Measurements from ENCODE around the gene SCD.
"Not testable (repeated sequence)": the region's sequence is repeated elsewhere in the genome, so short reads cannot be mapped to it uniquely, and the experiment has no call there.

The SCD gene

GRCh38 chr10:100359529-100360150 is 12.6 kb downstream of the SCD start:
- no peak for DNase-seq (ENCODE audit: insufficient read length, low spot score)
- FAIRE-seq: no peak

GRCh38 chr10:100360234-100360633 is 13.2 kb downstream of the SCD start:
- no peak for DNase-seq (ENCODE audit: insufficient read length, low spot score)
- no peak for FAIRE-seq

GRCh38 chr10:100362570-100363496 is 15.8 kb downstream of the SCD start:
- FAIRE-seq (no peak), DNase-seq (ENCODE audit: insufficient read length, low spot score) (no peak)

GRCh38 chr10:100364175-100364574 is 17.1 kb downstream of the SCD start:
- no peak for FAIRE-seq
- DNase-seq (ENCODE audit: insufficient read length, low spot score): no peak

GRCh38 chr10:100364735-100365391 is 17.8 kb downstream of the SCD start:
- DNase-seq (ENCODE audit: insufficient read length, low spot score): no peak
- no peak for FAIRE-seq

GRCh38 chr10:100368721-100369120 is 21.7 kb downstream of the SCD start:
- FAIRE-seq (no peak), DNase-seq (ENCODE audit: insufficient read length, low spot score) (no peak)

- FAIRE-seq: peak; percentile 82
These were observed 23.9 kb downstream of the SCD start for GRCh38 chr10:100370714-100371481.

GRCh38 chr10:100371482-100372027 is 24.5 kb downstream of the SCD start:
- DNase-seq (ENCODE audit: insufficient read length, low spot score): no peak
- FAIRE-seq: no peak

More at GRCh38 chr10:100370714-100371481, 23.9 kb downstream of the SCD start:
- DNase-seq (ENCODE audit: insufficient read length, low spot score): no peak

- FAIRE-seq (no peak), DNase-seq (ENCODE audit: insufficient read length, low spot score) (no peak)
These were observed 25.6 kb downstream of the SCD start for GRCh38 chr10:100372415-100373297.

GRCh38 chr10:100373298-100374199 is 26.5 kb downstream of the SCD start:
- DNase-seq (ENCODE audit: insufficient read length, low spot score): peak; percentile 81
- peak; percentile 96 for FAIRE-seq

- FAIRE-seq (no peak), DNase-seq (ENCODE audit: insufficient read length, low spot score) (no peak)
These were observed 27.2 kb downstream of the SCD start for GRCh38 chr10:100374200-100374655.

GRCh38 chr10:100374677-100375353 is 27.8 kb downstream of the SCD start:
- not testable (repeated sequence) for DNase-seq (ENCODE audit: insufficient read length, low spot score); FAIRE-seq

GRCh38 chr10:100376656-100377055 is 29.6 kb downstream of the SCD start:
- FAIRE-seq; DNase-seq (ENCODE audit: insufficient read length, low spot score): not testable (repeated sequence)

- no peak for FAIRE-seq
- no peak for DNase-seq (ENCODE audit: insufficient read length, low spot score)
These were observed 30.8 kb downstream of the SCD start for GRCh38 chr10:100377830-100378229.

GRCh38 chr10:100380400-100380799 is 33.4 kb downstream of the SCD start:
- no peak for DNase-seq (ENCODE audit: insufficient read length, low spot score)

GRCh38 chr10:100382553-100382952 is 35.5 kb downstream of the SCD start:
- DNase-seq (ENCODE audit: insufficient read length, low spot score) (no peak), FAIRE-seq (no peak)

More at GRCh38 chr10:100380400-100380799, 33.4 kb downstream of the SCD start:
- FAIRE-seq: no peak

- no peak for FAIRE-seq
- no peak for DNase-seq (ENCODE audit: insufficient read length, low spot score)
These were observed 36.2 kb downstream of the SCD start for GRCh38 chr10:100383251-100383650.

All from GM19239 (cell line).